ENCODE results near the gene SEMA3B.
A peak's percentile ranks its signal among the peaks of the same experiment; 100 is the strongest.
"Not testable (repeated sequence)": the region's sequence is repeated elsewhere in the genome, so short reads cannot be mapped to it uniquely, and the experiment has no call there.

The SEMA3B gene

GRCh38 chr3:50302095-50303012 is 33.4 kb downstream of the SEMA3B start:
- Histone ChIP-seq H3K36me3 (ENCODE audit: control insufficient read depth, insufficient read depth, low read length) (no peaks in the 10 kb centered on the region), H3K9ac (ENCODE audit: low read length) (no peak overlapping the region), H3K4me3 (ENCODE audit: low read length) (peak overlapping the region; percentile 12), H3K27ac (ENCODE audit: low read depth, low read length) (peak overlapping the region; percentile 12), H3K27me3 (ENCODE audit: control insufficient read depth, insufficient read depth, low read length) (no peaks in the 10 kb centered on the region), H3K4me1 (ENCODE audit: control insufficient read depth, insufficient read depth, low read length) (peaks cover 10% of the 10 kb centered on the region)

- H3K9ac ChIP-seq (ENCODE audit: low read length): no peak within 1 kb of the TSS
- H3K4me3 ChIP-seq (ENCODE audit: low read length): peak within 1 kb of the TSS; percentile 30
- H3K27ac ChIP-seq (ENCODE audit: low read depth, low read length): peak within 1 kb of the TSS; percentile 57
- H3K4me1 ChIP-seq (ENCODE audit: control insufficient read depth, insufficient read depth, low read length): peaks cover 10% of the 10 kb centered on the region
- H3K36me3 ChIP-seq (ENCODE audit: control insufficient read depth, insufficient read depth, low read length): no peaks in the 10 kb centered on the region
- no peaks in the 10 kb centered on the region for H3K27me3 ChIP-seq (ENCODE audit: control insufficient read depth, insufficient read depth, low read length)
These were observed 34.3 kb downstream of the SEMA3B start, which contains the start of gene HYAL1 for GRCh38 chr3:50303013-50303815. TSS of gene HYAL1 (minus strand) at chr3:50303574. CDS start at chr3:50302956, 618 bp downstream.

- no peak overlapping the region for H3K9ac ChIP-seq (ENCODE audit: low read length)
- no peak overlapping the region for H3K27ac ChIP-seq (ENCODE audit: low read depth, low read length)
- no peaks in the 10 kb centered on the region for H3K36me3 ChIP-seq (ENCODE audit: control insufficient read depth, insufficient read depth, low read length)
- H3K4me1 ChIP-seq (ENCODE audit: control insufficient read depth, insufficient read depth, low read length): peaks cover 3% of the 10 kb centered on the region
- H3K4me3 ChIP-seq (ENCODE audit: low read length): no peak overlapping the region
- H3K27me3 ChIP-seq (ENCODE audit: control insufficient read depth, insufficient read depth, low read length): no peaks in the 10 kb centered on the region
These were observed 35.7 kb downstream of the SEMA3B start for GRCh38 chr3:50304601-50305000.

- not testable (repeated sequence) for H3K27ac ChIP-seq (ENCODE audit: low read depth, low read length); H3K36me3 ChIP-seq (ENCODE audit: control insufficient read depth, insufficient read depth, low read length)
These were observed 43.1 kb downstream of the SEMA3B start for GRCh38 chr3:50312041-50312440.

GRCh38 chr3:50314342-50314741 is 45.4 kb downstream of the SEMA3B start:
- H3K36me3 ChIP-seq (ENCODE audit: control insufficient read depth, insufficient read depth, low read length): peaks cover 8% of the 10 kb centered on the region
- peaks cover 6% of the 10 kb centered on the region for H3K4me1 ChIP-seq (ENCODE audit: control insufficient read depth, insufficient read depth, low read length)
- H3K27ac ChIP-seq (ENCODE audit: low read depth, low read length): no peak overlapping the region
- no peak overlapping the region for H3K4me3 ChIP-seq (ENCODE audit: low read length)
- no peaks in the 10 kb centered on the region for H3K27me3 ChIP-seq (ENCODE audit: control insufficient read depth, insufficient read depth, low read length)
- H3K9ac ChIP-seq (ENCODE audit: low read length): no peak overlapping the region

More at GRCh38 chr3:50312041-50312440, 43.1 kb downstream of the SEMA3B start:
- not testable (repeated sequence) for H3K4me3 ChIP-seq (ENCODE audit: low read length); H3K9ac ChIP-seq (ENCODE audit: low read length); H3K27me3 ChIP-seq (ENCODE audit: control insufficient read depth, insufficient read depth, low read length); H3K4me1 ChIP-seq (ENCODE audit: control insufficient read depth, insufficient read depth, low read length)

- H3K27me3 ChIP-seq (ENCODE audit: control insufficient read depth, insufficient read depth, low read length): no peaks in the 10 kb centered on the region
- peaks cover 11% of the 10 kb centered on the region for H3K4me1 ChIP-seq (ENCODE audit: control insufficient read depth, insufficient read depth, low read length)
- H3K4me3 ChIP-seq (ENCODE audit: low read length): no peak overlapping the region
- no peak overlapping the region for H3K27ac ChIP-seq (ENCODE audit: low read depth, low read length)
- peaks cover 8% of the 10 kb centered on the region for H3K36me3 ChIP-seq (ENCODE audit: control insufficient read depth, insufficient read depth, low read length)
- no peak overlapping the region for H3K9ac ChIP-seq (ENCODE audit: low read length)
These were observed 45.9 kb downstream of the SEMA3B start for GRCh38 chr3:50314816-50315215.

- Histone ChIP-seq H3K27ac (ENCODE audit: low read depth, low read length) (peak overlapping the region; percentile 54), H3K9ac (ENCODE audit: low read length) (peak overlapping the region; percentile 74), H3K4me3 (ENCODE audit: low read length) (peak overlapping the region; percentile 34), H3K4me1 (ENCODE audit: control insufficient read depth, insufficient read depth, low read length) (peaks cover 17% of the 10 kb centered on the region), H3K27me3 (ENCODE audit: control insufficient read depth, insufficient read depth, low read length) (no peaks in the 10 kb centered on the region), H3K36me3 (ENCODE audit: control insufficient read depth, insufficient read depth, low read length) (peaks cover 8% of the 10 kb centered on the region)
These were observed 47.8 kb downstream of the SEMA3B start for GRCh38 chr3:50316657-50317242.

- H3K27ac ChIP-seq (ENCODE audit: low read depth, low read length): peak overlapping the region; percentile 54
- peak overlapping the region; percentile 74 for H3K9ac ChIP-seq (ENCODE audit: low read length)
- H3K4me1 ChIP-seq (ENCODE audit: control insufficient read depth, insufficient read depth, low read length): peaks cover 21% of the 10 kb centered on the region
- no peaks in the 10 kb centered on the region for H3K27me3 ChIP-seq (ENCODE audit: control insufficient read depth, insufficient read depth, low read length)
- peak overlapping the region; percentile 34 for H3K4me3 ChIP-seq (ENCODE audit: low read length)
- H3K36me3 ChIP-seq (ENCODE audit: control insufficient read depth, insufficient read depth, low read length): peaks cover 8% of the 10 kb centered on the region
These were observed 48.4 kb downstream of the SEMA3B start for GRCh38 chr3:50317300-50317699.

GRCh38 chr3:50318163-50318562 is 49.2 kb downstream of the SEMA3B start:
- Histone ChIP-seq H3K27ac (ENCODE audit: low read depth, low read length) (no peak overlapping the region), H3K4me1 (ENCODE audit: control insufficient read depth, insufficient read depth, low read length) (peaks cover 21% of the 10 kb centered on the region), H3K4me3 (ENCODE audit: low read length) (peak overlapping the region; percentile 1), H3K36me3 (ENCODE audit: control insufficient read depth, insufficient read depth, low read length) (peaks cover 8% of the 10 kb centered on the region), H3K9ac (ENCODE audit: low read length) (no peak overlapping the region), H3K27me3 (ENCODE audit: control insufficient read depth, insufficient read depth, low read length) (no peaks in the 10 kb centered on the region)

- Histone ChIP-seq H3K36me3 (ENCODE audit: control insufficient read depth, insufficient read depth, low read length) (peaks cover 8% of the 10 kb centered on the region), H3K4me1 (ENCODE audit: control insufficient read depth, insufficient read depth, low read length) (peaks cover 21% of the 10 kb centered on the region), H3K9ac (ENCODE audit: low read length) (no peak overlapping the region), H3K27ac (ENCODE audit: low read depth, low read length) (no peak overlapping the region), H3K27me3 (ENCODE audit: control insufficient read depth, insufficient read depth, low read length) (no peaks in the 10 kb centered on the region), H3K4me3 (ENCODE audit: low read length) (peak overlapping the region; percentile 1)
These were observed 49.7 kb downstream of the SEMA3B start for GRCh38 chr3:50318615-50319014.

- no peak overlapping the region for H3K9ac ChIP-seq (ENCODE audit: low read length)
- no peaks in the 10 kb centered on the region for H3K27me3 ChIP-seq (ENCODE audit: control insufficient read depth, insufficient read depth, low read length)
- no peak overlapping the region for H3K27ac ChIP-seq (ENCODE audit: low read depth, low read length)
- H3K4me1 ChIP-seq (ENCODE audit: control insufficient read depth, insufficient read depth, low read length): peaks cover 21% of the 10 kb centered on the region
- H3K4me3 ChIP-seq (ENCODE audit: low read length): no peak overlapping the region
- peaks cover 8% of the 10 kb centered on the region for H3K36me3 ChIP-seq (ENCODE audit: control insufficient read depth, insufficient read depth, low read length)
These were observed 50.4 kb downstream of the SEMA3B start for GRCh38 chr3:50319181-50319893.

All from rectal smooth muscle tissue (tissue), 1 donor.